Right atrium auricular region (tissue), 2 donors: ENCODE results near the gene LSR. TPM values are rescaled to one million over a fixed set of nuclear protein-coding genes. Genes with fewer than 3 reads are reported as not detected.

Source experiments
- DNase-seq: peaks from one replicate; pipeline ENCODE4 v3.0.0-alpha.2; 2019; ENCODE audit warnings: low spot score
- H3K27ac ChIP-seq, 2 donors: fragments of 200-600 bp; sonication (generic); 1 replicate in 1 of 2; 2 replicates in 1 of 2; pipeline ENCODE4 v1.5.1; 2016 to 2019
- H3K27me3 ChIP-seq, 2 donors: fragments of 200-600 bp; sonication (generic); one replicate each; pipeline versions ENCODE4 v1.5.1 to v1.6.0; 2017 to 2019
- H3K36me3 ChIP-seq: fragments of 200-600 bp; sonication (generic); one replicate; pipeline ENCODE4 v1.5.1; 2016
- H3K4me1 ChIP-seq, 2 donors: fragments of 200-600 bp; sonication (generic); one replicate each; pipeline versions ENCODE4 v1.5.1 to v1.6.0; 2017 to 2019
- H3K4me3 ChIP-seq, 2 donors: fragments of 200-600 bp; sonication (generic); 1 replicate in 1 of 2; 2 replicates in 1 of 2; pipeline ENCODE4 v1.5.1; 2017 to 2019; ENCODE audit warnings: mild to moderate bottlenecking in 1 of 2, moderate library complexity in 1 of 2
- H3K9me3 ChIP-seq, 2 donors: fragments of 200-600 bp; sonication (generic); one replicate each; pipeline ENCODE4 v1.5.1; 2019
- CTCF ChIP-seq, 2 donors: fragments of 200-600 bp; sonication (generic); IDR thresholded peaks; one replicate each; pipeline ENCODE4 v1.5.1; 2019; ENCODE audit warnings: antibody characterized with exemption in 2 of 2
- total RNA-seq, 2 donors: library from RNA; depleted of rRNA; stranded (reverse); fragments of >200 nt; gene quantifications; one replicate each; pipeline ENCODE4 v1.1.0, GENCODE V29; 2016

The LSR gene
- total RNA-seq, 2 donors from 2014 or later: 7.6 to 20.1 TPM

- Histone ChIP-seq H3K36me3 (peaks cover 23% of the 10 kb centered on the region), H3K9me3 (no peaks in the 10 kb centered on the region), H3K27ac (peak within 1 kb of the TSS; percentile 97 to 100), H3K27me3 (no peaks in the 10 kb centered on the region), H3K4me1 (peaks cover 0 to 41% of the 10 kb centered on the region in 2 donors), H3K4me3 (peak within 1 kb of the TSS; percentile 75 to 92)
- TF ChIP-seq CTCF (IDR thresholded peaks at IDR 0.05): no peak
- DNase-seq: no peak
Measured at GRCh38 chr19:35268536-35269437, 20.0 kb downstream of the LSR start, which contains the start of gene USF2. USF2 (plus strand) TSS chr19:35268962; CDS start chr19:35269102, 140 bp downstream.

DNA sequence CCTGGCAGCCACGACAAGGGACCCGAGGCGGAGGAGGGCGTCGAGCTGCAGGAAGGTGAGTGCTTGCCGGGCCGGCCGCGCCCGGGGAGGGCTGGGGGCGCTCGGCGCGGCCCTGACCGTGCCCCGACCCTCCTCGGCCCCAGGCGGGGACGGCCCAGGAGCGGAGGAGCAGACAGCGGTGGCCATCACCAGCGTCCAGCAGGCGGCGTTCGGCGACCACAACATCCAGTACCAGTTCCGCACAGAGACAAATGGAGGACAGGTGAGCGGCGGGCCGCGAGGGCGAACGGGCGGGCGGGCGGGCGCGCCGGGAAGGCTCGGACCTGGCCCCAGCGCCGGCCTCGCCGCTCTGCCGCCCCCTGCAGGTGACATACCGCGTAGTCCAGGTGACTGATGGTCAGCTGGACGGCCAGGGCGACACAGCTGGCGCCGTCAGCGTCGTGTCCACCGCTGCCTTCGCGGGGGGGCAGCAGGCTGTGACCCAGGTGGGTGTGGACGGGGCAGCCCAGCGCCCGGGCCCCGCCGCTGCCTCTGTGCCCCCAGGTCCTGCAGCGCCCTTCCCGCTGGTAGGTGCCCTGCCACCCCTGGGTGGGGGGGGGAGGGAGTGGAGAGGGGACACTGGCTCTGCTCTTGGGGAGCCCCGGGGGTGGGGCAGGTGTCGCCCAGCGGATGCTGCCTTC lies 20.8 kb downstream of the LSR start:
- TF ChIP-seq CTCF (IDR thresholded peaks at IDR 0.05): peak; percentile 65 to 91
- Histone ChIP-seq H3K27ac (peak overlapping the region; percentile 93 to 100), H3K27me3 (no peaks in the 10 kb centered on the region), H3K36me3 (peaks cover 31% of the 10 kb centered on the region), H3K4me3 (peak overlapping the region; percentile 75 to 92), H3K4me1 (peaks cover 0 to 37% of the 10 kb centered on the region in 2 donors), H3K9me3 (no peaks in the 10 kb centered on the region)
- peak; percentile 82 for DNase-seq

DNA sequence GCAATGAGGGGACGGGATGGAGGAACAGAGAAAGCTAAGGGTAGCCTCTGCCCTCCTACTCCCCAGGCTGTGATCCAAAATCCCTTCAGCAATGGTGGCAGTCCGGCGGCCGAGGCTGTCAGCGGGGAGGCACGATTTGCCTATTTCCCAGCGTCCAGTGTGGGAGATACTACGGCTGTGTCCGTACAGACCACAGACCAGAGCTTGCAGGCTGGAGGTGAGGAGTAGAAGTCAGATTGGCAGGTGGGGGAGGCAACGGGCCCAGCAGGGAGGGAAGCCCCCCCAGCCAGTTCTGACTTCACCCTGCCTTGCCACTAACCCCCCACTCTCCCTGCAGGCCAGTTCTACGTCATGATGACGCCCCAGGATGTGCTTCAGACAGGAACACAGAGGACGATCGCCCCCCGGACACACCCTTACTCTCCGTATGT lies 21.6 kb downstream of the LSR start:
- no peak for TF ChIP-seq CTCF (IDR thresholded peaks at IDR 0.05)

DNA sequence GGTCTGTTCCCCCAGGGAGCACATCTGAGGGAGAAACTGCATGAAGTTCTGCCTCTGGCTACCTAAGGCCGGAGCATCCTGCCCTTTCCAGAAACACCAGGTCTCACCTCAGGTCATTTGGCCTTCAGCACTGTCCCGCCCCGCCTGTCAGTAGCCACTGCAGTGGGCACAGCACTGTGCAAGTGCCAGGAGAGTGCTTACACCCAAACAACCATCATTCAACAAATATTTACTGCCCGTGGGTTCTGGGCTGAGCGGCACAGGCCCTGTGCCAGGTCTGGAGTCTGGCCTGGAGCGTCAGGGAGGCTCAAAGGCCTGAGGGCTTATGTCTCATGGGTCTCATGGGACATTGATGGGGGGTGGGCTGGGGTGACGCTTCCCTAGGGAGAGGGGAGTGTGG lies 22.7 kb downstream of the LSR start:
- Histone ChIP-seq H3K36me3 (peaks cover 36% of the 10 kb centered on the region), H3K4me1 (peaks cover 0 to 18% of the 10 kb centered on the region in 2 donors), H3K27me3 (no peaks in the 10 kb centered on the region), H3K9me3 (no peaks in the 10 kb centered on the region), H3K4me3 (no peak overlapping the region), H3K27ac (no peak overlapping the region)
- no peak for TF ChIP-seq CTCF (IDR thresholded peaks at IDR 0.05)
- DNase-seq: no peak

More for the DNA sequence above, 21.6 kb downstream of the LSR start:
- H3K27ac ChIP-seq: peak overlapping the region in 1 of 2 donors; percentile 93
- H3K4me3 ChIP-seq: no peak overlapping the region
- no peak for DNase-seq
- peaks cover 31% of the 10 kb centered on the region for H3K36me3 ChIP-seq
- no peaks in the 10 kb centered on the region for H3K9me3 ChIP-seq
- H3K4me1 ChIP-seq: peaks cover 0 to 30% of the 10 kb centered on the region in 2 donors
- H3K27me3 ChIP-seq: no peaks in the 10 kb centered on the region

- Histone ChIP-seq H3K4me3 (no peak overlapping the region), H3K9me3 (no peaks in the 10 kb centered on the region), H3K27me3 (no peaks in the 10 kb centered on the region), H3K27ac (no peak overlapping the region), H3K36me3 (peaks cover 42% of the 10 kb centered on the region), H3K4me1 (peaks cover 0 to 12% of the 10 kb centered on the region in 2 donors)
- TF ChIP-seq CTCF (IDR thresholded peaks at IDR 0.05): no peak
- no peak for DNase-seq
Measured at GRCh38 chr19:35272122-35272719, 23.4 kb downstream of the LSR start.
